Testis (tissue), 3 donors: ENCODE measurements around the gene UPB1. TPM values are rescaled to one million over a fixed set of nuclear protein-coding genes. Genes with fewer than 3 reads are reported as not detected.
A peak's percentile ranks its signal among the peaks of the same experiment; 100 is the strongest.
"Not testable (repeated sequence)": the region's sequence is repeated elsewhere in the genome, so short reads cannot be mapped to it uniquely, and the experiment has no call there.

Experiments used
- DNase-seq: peaks from one replicate; pipeline ENCODE4 v3.0.0-alpha.2; 2019
- H3K27ac ChIP-seq, 2 donors: fragments of 200-600 bp; sonication (generic); one replicate each; pipeline ENCODE4 v1.5.1; 2019
- H3K27me3 ChIP-seq: fragments of 200-600 bp; sonication (generic); one replicate; pipeline ENCODE4 v1.5.1; 2019
- H3K36me3 ChIP-seq: fragments of 200-600 bp; sonication (generic); one replicate; pipeline ENCODE4 v1.5.1; 2017; ENCODE audit warnings: low read depth; ENCODE audit errors: missing control alignments
- H3K4me1 ChIP-seq: fragments of 200-600 bp; sonication (generic); one replicate; pipeline ENCODE4 v1.5.1; 2019
- H3K4me3 ChIP-seq, 2 donors: fragments of 200-600 bp; sonication (generic); one replicate each; pipeline ENCODE4 v1.5.1; 2017 to 2019
- H3K9me3 ChIP-seq: fragments of 200-600 bp; sonication (generic); one replicate; pipeline ENCODE4 v1.5.1; 2017
- CTCF ChIP-seq, 3 experiments: fragments of 450-650 bp in 2 of 3; fragments of 200-600 bp in 1 of 3; sonication (generic) in 1 of 3; IDR thresholded peaks; one replicate each; pipeline ENCODE4 v1.5.1; 2016 to 2019; ENCODE audit warnings: antibody characterized with exemption in 3 of 3, mild to moderate bottlenecking in 2 of 3, moderate library complexity in 1 of 3
- POLR2A ChIP-seq: fragments of 450-650 bp; IDR thresholded peaks from one replicate; pipeline ENCODE4 v1.6.1; 2017; ENCODE audit warnings: antibody characterized with exemption, mild to moderate bottlenecking, moderate library complexity
- WGBS, 2 donors: methylation state at CpG; one replicate each; pipeline ENCODE4 v1.1.5; 2018; 5-methylcytosine and 5-hydroxymethylcytosine counted together
- intact Hi-C: fragments of 100-400 bp; cut with DNase I; formaldehyde crosslinking; loops from one replicate; pipeline ENCODE4 v1.15.1; 2023; ENCODE audit warnings: low total_unique reads
- polyA plus RNA-seq: library from polyadenylated mRNA; stranded (reverse); fragments of 350-450 nt; fragmentation: Illumina TruSeq; extraction: RNeasy Lipid Tissue Mini Kit (QIAGEN cat#74804); gene quantifications from one replicate; pipeline ENCODE4 v1.2.3, GENCODE V29; 2014; ENCODE audit warnings: low read depth, low replicate concordance; ENCODE audit not compliant: insufficient read depth
- total RNA-seq, 2 donors: library from RNA; depleted of rRNA; stranded (reverse); fragments of >200 nt; gene quantifications; one replicate each; pipeline ENCODE4 v1.2.3, GENCODE V29; 2016

Gene UPB1
- total and polyA plus RNA-seq, 3 donors from 2014 or later: 6.7 to 12.1 (median 11.5) TPM

GRCh38 chr22:24489011-24489410 is 6.1 kb upstream of the UPB1 start:
- Histone ChIP-seq H3K9me3 (no peaks in the 10 kb centered on the region), H3K27me3 (no peaks in the 10 kb centered on the region), H3K4me3 (no peak overlapping the region), H3K4me1 (no peaks in the 10 kb centered on the region), H3K27ac (no peak overlapping the region), H3K36me3 (no peaks in the 10 kb centered on the region)
- TF ChIP-seq CTCF (IDR thresholded peaks at IDR 0.05): no peak
- TF ChIP-seq POLR2A: no peak
- 65 to 71% methylated on average over 2 of the region's 2 CpGs for WGBS, 2 donors
- DNase-seq: no peak
- intact Hi-C loops: no loop called here

- H3K27ac ChIP-seq, H3K27me3 ChIP-seq, H3K4me3 ChIP-seq, H3K36me3 ChIP-seq, DNase-seq, intact Hi-C loops, H3K9me3 ChIP-seq, H3K4me1 ChIP-seq: not testable (repeated sequence)
- WGBS, 2 donors: 93 to 96% methylated on average over 1 of the region's 1 CpG
Measured at GRCh38 chr22:24489434-24489833, 5.7 kb upstream of the UPB1 start.

- Histone ChIP-seq H3K27ac (no peak overlapping the region), H3K36me3 (no peaks in the 10 kb centered on the region), H3K9me3 (no peaks in the 10 kb centered on the region), H3K4me1 (peaks cover 4% of the 10 kb centered on the region), H3K4me3 (no peak overlapping the region), H3K27me3 (no peaks in the 10 kb centered on the region)
- DNase-seq: peak; percentile 43
- TF ChIP-seq CTCF (IDR thresholded peaks at IDR 0.05) (no peak), POLR2A (no peak)
- 60 to 80% methylated on average over 3 of the region's 3 CpGs for WGBS, 2 donors
- intact Hi-C loops: no loop called here
Measured at GRCh38 chr22:24492391-24492790, 2.7 kb upstream of the UPB1 start.

- no peaks in the 10 kb centered on the region for H3K36me3 ChIP-seq
- no peak for DNase-seq
- peak overlapping the region in 1 of 2 donors; percentile 56 for H3K27ac ChIP-seq
- H3K4me3 ChIP-seq: peak overlapping the region; percentile 46 to 66
- peaks cover 4% of the 10 kb centered on the region for H3K4me1 ChIP-seq
- TF ChIP-seq CTCF (IDR thresholded peaks at IDR 0.05) (no peak), POLR2A (no peak)
- no peaks in the 10 kb centered on the region for H3K9me3 ChIP-seq
- no peaks in the 10 kb centered on the region for H3K27me3 ChIP-seq
- intact Hi-C loops: no loop called here
- 42 to 45% methylated on average over 18 to 21 of the region's 21 CpGs for WGBS, 2 donors
Measured at GRCh38 chr22:24494167-24494527, 985 bp upstream of the UPB1 start.

GRCh38 chr22:24495365-24495675 is 188 bp downstream of the UPB1 start:
- no peak for TF ChIP-seq POLR2A
- no peak for TF ChIP-seq CTCF (IDR thresholded peaks at IDR 0.05)
- H3K36me3 ChIP-seq: no peaks in the 10 kb centered on the region
- H3K27ac ChIP-seq: no peak overlapping the region
- peak overlapping the region; percentile 46 to 66 for H3K4me3 ChIP-seq
- intact Hi-C loops: no loop called here
- H3K9me3 ChIP-seq: no peaks in the 10 kb centered on the region
- WGBS, 2 donors: 63 to 87% methylated on average over 17 of the region's 17 CpGs
- H3K4me1 ChIP-seq: peaks cover 4% of the 10 kb centered on the region
- DNase-seq: no peak
- H3K27me3 ChIP-seq: no peaks in the 10 kb centered on the region
